HG02759 (cell line): ENCODE data around the gene SSX7.
"Not testable (repeated sequence)": the region's sequence is repeated elsewhere in the genome, so short reads cannot be mapped to it uniquely, and the experiment has no call there.

ENCODE experiments used
- ATAC-seq: cut with Tn5 transposase; IDR thresholded peaks from one replicate; pipeline ENCODE4 v1.9.1; 2021; ENCODE audit warnings: mild to moderate bottlenecking, moderate library complexity; ENCODE audit not compliant: unreplicated experiment

The SSX7 gene, protein sequence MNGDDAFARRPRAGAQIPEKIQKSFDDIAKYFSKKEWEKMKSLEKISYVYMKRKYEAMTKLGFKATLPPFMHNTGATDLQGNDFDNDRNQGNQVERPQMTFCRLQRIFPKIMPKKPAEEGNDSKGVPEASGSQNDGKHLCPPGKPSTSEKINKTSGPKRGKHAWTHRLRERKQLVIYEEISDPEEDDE

DNA sequence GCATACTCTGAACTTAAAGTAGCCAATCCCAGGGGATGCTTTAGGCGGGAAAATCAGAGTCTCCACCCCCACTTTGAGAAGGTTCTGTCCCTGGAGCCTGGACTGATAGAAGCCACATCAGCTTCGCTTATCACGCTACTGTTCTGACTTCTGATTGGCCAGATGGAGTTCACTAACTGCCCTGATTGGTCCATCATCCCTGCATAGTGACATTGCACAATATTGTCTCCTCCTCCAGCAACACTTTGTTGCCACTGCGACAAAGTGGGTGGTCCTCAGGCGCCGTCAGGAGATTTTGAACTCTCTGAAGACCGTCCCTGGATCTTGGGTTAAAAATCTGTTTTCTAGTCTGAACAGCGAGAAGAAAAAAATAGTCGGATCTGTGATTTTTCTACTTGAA, at the start of gene SSX7:
TSS of gene SSX7 (minus strand) at position 101 of the 400 bp plus-strand sequence. CDS start 1,428 bp downstream, outside the sequence.
- ATAC-seq, result not testable (repeated sequence)

DNA sequence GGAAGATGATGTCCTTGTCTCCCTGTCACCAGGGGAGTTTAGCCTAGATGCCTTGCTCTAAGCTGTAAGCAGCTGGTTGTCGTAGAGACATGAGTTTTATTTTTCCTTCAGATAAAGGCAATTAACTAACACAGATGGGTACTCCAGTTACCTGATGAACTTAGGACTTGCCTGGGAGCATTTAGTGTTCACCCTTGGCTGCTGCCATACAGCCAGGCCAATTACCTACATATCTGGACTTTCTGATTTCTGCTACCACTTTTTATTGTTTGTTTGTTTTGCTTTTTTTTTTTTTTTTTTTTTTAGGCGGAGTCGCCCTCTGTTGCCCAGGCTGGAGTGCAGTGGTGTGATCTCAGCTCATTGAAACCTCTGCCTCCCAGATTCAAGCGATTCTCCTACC, 37.3 kb upstream of the SSX7 start:
- ATAC-seq, result not testable (repeated sequence)

DNA sequence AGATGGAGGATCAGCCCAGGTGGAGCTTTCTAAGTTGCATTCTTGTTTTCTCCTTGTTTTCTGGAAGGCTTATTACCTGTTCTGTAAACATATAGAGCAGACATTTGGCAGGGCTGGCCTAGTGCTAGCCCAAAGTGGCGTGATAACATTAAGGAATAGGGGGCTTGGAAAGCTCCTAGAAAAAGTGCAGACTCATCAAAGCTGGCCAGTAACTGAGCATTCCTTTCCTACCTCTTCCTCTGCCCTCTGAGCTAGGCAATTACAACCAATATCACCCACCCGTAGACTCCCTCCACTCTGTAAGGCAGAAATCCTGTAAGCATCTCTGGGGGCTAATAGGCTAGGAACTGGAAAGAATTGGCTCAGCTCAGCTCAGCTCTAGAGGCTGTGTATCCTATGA, 7.5 kb upstream of the SSX7 start:
- ATAC-seq, result not testable (repeated sequence)

DNA sequence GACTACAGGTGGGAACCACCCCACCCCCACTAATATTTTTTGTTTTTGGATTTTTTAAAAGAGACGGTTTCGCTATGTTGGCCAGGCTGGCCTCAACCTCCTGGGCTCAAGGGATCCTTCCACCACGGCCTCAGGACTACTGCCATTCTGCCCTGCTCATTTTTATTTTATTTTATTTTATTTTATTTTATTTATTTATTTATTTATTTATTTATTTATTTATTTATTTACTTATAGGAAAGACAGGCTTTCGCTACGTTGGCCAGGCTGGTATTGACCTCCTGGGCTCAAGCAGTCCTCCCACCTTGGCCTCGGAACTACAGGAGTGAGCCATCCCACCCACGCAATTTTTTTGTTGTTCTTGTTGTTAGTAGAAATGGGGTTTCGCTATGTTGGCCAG, 775 bp upstream of the SSX7 start:
- ATAC-seq, result not testable (repeated sequence)

DNA sequence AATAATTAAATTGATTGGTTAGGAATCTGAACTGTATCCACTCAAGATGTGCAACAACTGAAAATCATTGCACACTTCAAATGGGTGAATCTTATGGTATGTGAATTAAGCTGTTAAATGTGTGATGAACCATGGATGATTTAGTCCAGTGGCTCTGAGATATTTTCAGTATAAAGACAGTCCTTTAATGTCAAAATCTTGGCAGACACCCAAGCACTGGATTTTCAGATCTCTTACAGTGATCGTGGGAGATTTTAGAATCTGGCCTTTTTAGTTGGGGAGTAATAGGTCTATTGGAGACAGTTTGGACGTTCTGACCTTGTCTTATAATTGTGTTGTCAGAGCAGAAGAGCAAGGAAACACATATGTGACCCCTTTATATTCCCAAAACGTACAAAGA, 4.0 kb downstream of the SSX7 start:
- ATAC-seq, result not testable (repeated sequence)

DNA sequence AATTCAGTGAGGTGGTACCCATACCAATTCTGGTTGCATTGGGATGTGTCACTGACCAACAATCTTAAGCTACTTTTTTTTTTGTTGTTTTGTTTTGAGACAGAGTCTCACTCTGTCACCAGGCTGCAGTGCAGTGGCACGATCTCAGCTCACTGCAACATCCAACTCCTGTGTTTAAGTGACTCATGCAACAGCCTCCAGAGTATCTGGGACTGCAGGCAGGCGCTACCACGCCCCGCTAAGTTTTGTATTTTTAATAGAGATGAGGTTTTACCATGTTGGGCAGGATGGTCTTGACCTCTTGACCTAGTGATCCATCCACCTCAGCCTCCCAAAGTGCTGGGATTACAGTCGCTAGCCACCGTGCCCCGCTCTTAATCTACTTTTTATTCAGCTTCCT, 5.7 kb downstream of the SSX7 start:
- not testable (repeated sequence) for ATAC-seq

DNA sequence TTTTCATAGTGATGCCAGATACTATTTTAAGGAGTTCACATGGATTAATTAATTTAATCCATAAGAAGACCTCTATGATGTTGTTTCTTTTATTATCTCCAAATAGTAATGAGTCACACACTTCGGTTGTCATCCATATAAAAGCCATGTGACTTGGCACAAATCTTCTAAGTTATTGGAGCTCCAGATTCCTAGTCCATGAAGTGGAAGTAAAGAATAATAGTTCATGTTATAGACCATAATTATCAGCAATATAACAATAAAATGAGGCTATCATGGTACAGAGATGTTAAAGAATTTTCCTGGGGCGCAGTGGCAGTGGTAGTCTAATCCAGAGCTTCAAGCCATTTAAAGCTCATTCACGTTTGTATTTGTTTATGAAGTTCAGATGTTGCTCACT, 26.2 kb downstream of the SSX7 start:
- ATAC-seq, result not testable (repeated sequence)

DNA sequence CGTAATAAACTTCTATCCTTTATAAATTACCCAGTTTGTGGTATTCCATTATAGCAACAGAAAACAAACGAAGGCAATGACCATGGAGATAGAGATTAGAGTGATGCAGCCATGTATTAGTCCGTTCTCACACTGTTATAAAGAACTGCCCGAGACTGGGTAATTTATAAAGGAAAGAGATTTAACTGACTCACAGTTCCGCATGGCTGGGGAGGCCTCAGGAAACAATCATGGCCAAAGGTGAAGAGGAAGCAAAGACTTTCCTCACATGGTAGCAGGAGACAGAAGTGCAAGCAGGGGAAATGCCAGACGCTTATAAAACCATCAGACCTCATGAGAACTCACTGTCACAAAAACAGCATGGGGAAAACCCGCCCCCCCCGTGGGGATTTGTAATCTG, 34.0 kb downstream of the SSX7 start:
- ATAC-seq, result not testable (repeated sequence)

DNA sequence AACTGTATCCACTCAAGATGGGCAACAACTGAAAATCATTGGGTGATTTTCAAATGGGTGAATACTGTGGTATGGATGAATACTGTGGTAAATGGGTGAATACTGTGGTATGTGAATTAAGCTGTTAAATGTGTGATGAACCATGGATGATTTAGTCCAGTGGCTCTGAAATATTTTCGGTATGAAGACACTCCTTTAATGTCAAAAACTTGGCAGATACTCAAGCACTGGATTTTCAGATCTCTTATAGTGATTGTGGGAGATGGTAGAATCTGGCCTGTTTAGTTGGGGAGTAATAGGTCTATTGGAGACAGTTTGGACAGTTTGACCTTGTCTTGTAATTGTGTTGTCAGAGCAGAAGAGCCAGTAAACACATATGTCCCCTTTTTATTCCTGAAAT, 45.7 kb downstream of the SSX7 start:
- ATAC-seq, result no peak

DNA sequence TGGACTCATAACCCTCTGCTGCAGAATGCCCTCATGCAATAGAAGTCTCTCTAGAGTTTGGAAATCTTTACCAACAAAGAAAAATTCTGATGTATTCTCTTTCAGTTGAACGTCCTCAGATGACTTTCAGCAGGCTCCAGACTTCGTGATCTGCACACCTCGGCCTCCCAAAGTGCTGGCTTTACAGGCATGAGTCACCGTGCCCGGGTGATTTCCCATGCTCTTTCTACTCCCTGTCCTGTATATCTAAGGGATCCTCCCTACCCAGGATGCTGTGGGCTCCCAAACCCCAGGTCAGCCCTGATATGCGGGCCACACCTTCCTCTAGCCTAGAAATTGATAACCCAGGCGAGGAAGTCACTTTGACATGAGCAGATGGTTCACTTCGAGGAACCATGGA, 51.5 kb downstream of the SSX7 start:
- not testable (repeated sequence) for ATAC-seq

DNA sequence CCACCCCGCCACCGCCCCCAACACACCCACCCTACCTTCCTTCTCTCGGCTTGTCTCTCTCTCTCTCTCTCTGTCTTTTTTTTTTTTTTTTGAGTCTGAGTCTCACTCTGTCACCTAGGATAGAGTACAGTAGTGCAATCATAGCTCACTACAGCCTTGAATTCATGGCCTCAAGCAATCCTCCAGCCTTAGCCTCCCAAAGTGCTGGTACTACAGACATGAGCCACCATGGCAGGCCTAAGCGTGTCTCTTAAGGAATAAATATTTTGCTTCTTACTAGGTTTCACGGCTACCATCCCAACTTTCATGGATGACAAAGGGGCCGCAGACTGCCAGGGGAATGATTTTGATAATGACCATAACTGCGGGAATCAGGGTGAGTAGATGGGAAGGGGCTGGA, 55.8 kb downstream of the SSX7 start:
- ATAC-seq, result no peak

DNA sequence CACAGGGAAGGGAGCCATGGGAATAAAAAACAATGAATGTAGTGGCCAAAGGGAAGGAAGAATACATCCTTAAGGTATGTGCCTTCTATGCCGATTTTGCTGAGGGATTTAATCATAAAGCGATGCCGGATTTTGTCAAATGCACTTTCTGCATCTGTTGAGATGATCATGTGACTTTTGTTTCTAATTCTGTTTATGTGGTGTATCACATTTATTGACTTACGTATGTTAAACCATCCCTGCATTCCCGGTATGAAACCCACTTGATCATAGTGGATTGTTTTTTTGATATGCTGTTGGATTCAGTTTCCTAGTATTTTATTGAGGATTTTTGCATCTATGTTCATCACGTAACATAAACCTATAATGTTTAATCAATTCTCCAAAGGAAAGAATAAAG, 60.0 kb downstream of the SSX7 start:
- ATAC-seq, result no peak
